NCI-H187 (cell line): Measurements from ENCODE around the gene TRAP1.
"Not testable (repeated sequence)": the region's sequence is repeated elsewhere in the genome, so short reads cannot be mapped to it uniquely, and the experiment has no call there.

Source experiments
- DNase-seq, 2 experiments: peaks; one replicate each; lab custom pipeline; 2025; lab: John Stamatoyannopoulos, UW

The TRAP1 gene

DNA sequence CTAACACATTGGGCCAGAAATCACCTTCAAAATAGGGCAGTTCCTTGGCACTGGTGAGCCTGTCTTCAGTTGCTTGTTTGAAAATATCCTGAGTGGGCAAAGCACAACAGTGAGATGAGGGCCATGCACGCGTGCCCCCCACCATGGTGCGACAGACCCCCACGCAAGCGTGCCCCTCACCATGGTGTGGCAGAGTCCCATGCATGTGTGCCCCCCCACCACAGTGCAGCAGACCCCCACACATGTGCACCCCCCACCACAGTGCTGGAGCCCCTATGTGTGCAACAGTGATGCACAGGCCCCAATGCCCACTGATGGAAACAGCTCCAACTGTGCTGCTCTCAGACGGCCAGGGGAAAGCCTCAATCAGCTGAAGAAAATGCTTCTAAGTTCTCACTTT is 18.8 kb upstream of the TRAP1 start:
- no peak for DNase-seq

DNA sequence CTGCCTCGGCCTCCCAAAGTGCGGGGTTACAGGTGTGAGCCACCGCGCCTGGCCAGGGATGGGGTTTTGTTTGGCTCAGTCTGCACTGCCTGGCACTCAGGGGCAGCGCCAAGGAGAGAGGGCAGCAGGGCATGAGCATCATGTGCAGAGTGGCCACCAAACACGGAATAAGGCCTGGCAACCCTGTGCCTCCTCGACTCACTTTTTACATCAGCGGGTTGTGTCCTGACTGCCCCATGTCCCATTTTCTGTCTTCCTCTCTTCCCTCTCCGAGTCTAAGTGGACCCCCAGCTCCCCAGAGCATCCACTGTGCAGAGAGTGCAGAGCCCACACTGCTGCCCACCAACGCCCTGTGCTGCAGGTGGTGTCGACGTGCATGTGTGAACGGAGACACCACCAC is 18.2 kb upstream of the TRAP1 start:
- DNase-seq, result no peak

DNA sequence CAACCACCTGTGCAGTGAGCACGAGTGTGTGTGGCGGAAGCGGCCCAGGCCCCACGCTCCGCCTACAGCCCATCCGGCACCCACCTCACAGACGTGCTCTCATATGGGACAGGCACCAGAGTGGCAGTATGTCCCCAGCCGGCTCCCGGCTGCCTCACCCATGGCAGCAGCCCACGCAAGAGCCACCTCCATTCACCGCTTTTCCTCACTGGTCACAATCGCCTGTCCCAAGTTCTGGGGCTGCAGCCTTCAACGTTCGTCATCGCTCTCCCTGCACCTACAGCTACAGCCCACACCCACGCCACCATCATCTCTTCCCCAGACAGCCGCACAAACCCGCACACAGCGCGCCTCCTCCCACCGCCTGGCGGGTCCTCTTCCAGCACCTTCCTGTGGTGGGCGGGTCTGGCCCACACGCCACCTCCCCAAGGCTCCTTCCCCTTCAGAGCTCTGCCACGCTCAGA is 17.5 kb upstream of the TRAP1 start:
- no peak for DNase-seq

DNA sequence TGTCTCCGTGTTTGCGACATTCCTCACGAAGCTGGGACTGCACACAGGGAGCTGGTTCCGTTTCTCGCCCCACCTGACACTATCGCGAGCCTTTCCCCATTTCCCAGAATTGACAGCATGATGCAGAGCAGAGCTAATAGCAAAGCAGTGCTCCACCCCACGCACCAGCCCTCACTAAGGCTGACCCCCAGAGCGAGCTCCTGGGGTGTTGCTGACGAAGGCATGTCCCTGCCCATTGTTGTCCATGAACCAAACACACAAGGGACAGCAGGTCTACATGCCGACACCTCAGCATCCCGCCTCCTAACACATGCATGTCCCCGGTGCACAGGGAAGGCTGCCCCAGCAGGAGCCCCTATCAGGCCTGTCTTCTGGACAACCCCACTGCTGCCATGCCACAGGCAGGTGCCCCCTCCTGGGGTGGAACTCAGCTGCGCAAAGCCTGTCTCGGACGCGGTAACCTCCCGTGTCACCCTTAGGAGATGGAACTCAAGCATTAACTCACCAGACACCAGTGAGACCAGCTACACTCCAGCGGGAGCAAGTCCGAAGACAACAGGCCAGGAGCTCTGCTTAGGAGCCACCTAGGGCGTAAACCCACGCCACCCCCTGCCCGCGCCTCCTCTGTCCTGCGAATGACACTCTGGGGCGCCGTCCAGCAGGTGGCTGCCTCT is 16.9 kb upstream of the TRAP1 start:
- DNase-seq, result no peak

DNA sequence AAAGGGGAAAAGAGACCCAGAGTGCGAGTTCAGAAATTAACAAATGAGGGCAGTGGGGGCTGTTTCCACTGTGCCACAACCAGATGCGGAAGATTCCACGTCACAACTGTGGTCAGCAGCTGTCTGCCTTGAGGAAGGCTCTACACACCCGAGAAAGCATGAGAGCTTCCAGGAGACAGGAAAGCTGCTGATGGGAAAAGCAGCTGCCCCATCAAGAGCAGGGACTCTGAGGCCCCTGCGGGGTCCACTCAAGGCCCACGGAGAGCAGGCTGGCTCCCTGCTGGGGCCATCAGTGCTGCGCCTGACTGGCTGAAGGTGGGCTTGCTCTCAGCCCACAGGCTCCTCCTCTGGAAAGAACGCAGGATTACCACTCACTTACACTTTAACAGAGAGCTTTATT is 14.8 kb upstream of the TRAP1 start:
- no peak for DNase-seq

DNA sequence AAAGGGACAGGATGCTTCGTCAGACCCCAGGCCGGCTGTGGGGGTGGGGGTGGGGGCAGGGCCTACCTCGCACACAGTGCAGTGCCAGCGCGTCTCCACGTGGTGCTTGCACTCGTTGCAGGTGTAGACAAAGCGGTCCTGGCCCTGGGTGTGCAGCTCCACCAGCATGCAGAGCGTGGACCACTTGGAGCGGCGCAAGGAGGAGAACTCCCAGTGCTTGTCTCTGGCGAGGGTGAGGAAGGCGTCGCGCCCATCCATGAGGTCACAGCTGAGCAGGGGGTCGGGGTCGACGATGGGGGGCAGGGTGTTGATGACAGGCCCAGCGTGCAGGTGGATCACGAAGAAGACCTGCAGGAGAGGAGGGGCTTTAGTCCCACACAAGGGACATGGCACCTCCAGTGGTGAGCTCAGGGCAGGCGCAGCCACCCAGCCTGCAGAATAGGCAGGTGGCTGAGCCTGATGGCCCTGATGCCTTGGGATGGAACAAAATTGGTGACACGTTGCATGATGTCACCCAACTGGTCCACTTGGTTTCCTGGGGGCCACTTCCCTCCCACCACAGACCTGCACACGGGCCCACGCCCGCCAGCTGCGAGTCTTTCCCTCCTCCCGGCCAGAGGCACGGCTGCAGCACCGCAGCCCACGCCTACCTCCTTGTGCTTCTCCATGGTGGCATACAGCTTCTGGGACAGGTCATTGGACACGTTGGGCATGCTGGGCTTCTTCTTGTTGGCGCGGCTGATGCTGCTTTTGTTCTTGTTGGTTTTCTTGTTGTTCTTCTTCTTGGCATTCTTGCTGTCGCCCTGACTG is 14.0 kb upstream of the TRAP1 start:
- no peak for DNase-seq

DNA sequence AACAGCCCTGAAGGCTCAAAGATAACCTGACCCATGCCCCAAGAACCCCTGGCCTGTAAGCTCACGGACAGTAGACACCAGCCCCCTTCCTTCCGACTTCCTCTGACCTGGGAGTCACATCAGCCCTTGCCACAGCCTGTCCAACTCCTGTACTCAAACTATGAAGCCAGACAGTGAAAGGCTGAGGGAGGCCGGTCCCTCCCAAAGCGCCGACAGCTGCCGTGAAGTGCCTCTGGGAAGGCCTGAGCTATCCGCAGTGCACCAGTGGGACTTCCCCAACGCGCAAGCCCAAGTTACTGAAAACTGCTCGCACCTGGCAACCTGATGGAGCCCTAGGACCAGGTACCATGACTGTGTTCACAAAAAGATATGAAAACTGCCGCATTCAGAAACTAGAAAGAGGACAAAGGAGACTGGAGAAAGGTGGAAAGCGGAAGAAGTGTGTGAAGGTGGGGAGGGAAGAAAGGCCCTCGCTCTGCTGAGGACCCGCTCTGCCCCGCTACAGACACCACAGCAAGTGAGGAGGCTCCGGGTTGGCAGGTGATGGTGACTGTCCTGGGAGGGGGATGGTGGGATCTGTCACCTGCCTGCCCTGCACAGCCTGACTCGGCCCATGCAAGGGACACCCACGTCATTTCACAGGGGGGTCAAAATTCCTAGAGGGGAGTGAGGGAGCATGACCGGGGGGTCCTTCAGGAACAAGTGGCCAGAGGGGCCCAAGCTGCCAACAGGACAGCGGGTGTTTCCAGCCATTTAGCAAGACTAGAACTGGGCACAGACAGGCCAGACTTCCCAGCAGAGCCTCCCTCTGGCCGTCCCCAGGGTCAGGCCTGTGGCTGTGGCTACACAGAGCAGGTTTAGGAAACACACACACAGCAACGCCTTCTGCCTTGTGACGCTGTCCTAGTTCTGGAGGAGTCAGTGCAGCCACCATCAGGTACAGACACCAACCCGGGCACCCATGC is 13.1 kb upstream of the TRAP1 start:
- no peak for DNase-seq

DNA sequence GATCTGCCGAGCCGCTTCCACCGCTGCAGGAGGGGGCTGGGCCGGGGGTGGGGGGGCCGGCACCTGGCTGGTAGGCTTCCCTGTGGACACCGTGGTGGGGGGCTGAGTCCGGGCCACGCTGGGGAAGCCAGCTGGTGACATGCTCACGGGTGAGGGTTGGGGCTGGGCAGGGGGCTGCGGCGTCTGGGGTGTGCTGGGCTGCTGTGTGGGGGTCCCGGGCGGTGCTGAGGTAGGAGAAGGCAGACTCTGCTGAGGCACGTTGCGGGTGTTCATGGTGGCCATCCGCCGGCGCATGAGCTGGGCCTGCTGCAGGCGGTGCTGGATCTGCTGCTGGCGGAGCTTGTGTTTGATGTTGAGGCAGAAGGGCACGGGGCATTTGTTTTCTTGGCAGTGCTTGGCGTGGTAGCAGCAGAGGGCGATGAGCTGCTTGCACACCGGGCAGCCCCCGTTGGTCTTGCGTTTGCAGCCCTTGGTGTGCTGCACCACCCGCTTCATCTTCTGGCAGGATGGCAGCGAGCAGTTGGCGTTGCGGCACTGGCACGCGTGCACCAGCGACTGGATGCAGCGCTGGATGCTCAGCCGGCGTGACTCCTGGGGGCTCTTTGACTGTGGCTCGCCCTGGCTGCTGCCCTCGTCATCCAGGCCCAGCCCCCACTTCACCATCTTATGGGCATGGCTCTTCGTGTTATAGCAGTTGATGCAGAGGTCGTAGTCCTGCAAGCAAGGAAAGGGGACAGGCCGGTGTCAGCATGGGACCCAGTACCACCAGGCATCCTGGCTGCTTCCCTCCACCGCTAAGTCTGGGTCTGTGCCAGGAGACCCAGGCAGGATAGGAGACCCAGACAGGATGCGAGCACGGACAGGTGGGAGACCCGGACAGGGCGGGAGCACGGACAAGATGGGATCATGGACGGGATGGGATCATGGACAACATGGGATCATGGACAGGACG is 12.1 kb upstream of the TRAP1 start:
- no peak for DNase-seq

DNA sequence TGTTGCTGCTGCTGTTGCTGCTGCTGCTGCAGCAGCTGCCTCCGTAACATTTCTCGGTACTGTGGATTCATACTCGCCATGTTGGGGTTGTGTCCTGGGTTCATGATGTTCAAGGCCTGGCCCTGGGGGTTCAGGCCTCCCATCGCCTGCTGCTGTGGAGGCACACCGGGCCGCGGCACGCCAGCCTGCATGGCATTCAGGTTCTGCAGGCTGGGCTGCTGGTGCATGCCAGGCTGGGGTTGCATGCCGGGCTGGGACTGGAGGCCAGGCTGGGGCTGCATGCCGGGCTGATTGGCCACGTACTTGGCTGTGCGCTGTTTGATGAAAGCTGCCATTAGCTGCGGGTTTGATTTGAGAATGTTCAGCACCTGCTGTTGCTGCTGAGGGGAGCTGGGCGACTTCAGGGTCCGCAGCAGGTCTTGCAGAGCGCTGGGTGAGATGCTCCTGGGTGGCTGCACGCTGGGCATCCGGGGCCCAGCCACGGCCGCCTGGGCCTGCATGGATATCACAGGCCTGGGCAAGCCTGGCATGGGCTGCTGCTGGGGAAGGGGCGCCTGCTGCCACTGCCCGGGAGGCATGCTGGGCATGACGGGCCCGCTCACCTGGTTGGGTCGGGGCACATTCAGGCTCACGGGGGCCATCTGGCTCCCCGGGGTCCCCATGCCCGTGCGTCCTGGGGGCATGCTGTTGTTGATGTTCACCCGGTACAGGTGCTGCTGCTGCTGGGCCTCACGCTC is 11.3 kb upstream of the TRAP1 start:
- DNase-seq, result no peak

DNA sequence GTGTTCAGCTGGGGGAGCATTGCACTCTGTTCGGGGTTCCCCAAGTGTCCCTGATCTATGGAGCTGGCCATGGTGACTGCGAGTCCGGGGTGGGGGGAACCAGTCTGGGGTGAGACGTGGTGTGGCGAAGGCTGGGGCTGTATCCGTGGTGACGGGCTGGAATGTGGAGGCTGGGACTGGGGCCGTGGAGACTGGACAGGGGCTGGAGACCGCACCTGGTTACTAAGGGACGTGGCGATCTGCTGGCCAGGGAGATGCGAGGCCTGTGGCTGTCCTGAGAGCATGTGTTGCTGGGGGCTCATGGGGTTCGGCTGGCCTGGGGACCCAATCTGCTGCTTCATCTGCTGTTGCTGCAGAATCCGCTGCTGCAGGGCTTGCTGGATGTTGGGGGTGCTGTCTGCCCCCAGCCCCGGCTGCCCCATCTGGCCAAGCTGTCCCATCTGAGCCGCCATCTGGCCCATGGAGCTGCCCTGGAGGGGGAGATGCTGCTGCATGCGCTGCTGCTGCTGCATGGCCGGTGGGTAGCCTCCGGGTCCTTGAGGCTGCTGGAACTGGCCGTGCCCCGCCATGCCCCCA is 10.6 kb upstream of the TRAP1 start:
- DNase-seq, result no peak

DNA sequence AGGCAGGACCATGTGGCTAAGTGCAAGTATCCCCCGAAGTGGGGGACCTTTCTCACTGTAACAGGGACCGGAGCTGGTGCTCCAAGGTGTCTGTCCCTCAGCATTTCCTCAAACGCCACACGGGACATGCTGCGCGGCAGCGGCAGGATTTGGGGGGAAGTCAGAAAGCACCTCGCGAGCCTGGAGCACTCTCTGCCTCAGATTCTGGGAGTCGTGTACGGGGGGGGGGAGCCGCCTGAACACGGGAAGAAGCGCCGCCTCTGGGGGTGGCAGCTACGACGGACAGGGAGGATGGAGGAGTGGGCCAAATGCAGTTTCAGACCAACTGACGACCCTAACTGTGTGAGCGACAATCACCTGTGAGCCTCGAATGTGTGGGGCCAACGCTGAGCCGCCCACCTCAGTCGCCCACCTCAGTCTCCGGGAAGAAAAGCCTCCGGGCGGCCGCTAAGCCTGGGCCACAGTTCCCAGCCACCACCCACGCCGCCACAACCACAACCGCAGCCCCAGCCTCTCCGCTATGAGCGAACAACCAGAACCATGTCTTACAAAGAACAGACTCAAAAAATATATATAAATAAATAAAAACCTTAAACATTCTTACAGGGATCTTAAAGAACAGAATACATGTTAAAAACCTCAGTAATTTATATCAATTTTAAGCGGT is 8.8 kb upstream of the TRAP1 start:
- DNase-seq, result no peak

DNA sequence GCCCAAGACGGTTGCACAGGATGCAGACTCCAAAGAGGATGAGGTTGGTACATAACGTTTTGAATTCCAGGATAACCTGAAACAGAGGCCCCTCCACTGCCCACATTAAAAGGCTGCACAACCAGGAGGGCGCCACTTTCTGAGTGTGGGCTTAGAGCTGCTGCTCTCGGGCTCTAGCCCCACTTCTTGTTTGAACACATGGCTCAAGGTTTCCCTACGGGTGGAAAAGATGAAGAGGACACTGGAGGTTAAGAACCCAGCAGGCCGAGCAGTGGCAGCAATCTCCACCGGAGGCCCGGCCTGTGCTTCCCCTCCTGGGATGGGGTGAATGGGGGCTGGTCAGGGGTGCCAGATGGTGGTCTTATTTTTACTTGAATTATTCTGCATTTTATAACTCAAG is 8.0 kb upstream of the TRAP1 start:
- no peak for DNase-seq

DNA sequence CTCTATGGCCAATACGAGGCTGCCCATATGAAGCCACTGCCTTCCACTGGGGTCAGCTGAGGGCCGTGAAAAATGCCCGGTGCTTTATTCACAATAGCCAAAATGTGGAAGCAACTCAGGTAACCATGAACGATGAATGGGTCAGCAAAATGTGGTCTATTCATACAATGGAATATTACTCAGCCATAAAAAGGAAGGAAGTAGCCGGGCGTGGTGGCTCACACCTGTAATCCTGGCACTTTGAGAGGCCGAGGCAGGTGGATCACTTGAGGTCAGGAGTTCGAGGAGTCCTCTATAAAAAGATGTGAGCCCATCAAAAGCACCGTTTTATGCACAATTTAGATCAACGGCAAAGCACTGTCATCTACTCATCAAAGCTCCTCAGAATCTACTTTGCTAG is 5.2 kb upstream of the TRAP1 start:
- DNase-seq, result no peak

DNA sequence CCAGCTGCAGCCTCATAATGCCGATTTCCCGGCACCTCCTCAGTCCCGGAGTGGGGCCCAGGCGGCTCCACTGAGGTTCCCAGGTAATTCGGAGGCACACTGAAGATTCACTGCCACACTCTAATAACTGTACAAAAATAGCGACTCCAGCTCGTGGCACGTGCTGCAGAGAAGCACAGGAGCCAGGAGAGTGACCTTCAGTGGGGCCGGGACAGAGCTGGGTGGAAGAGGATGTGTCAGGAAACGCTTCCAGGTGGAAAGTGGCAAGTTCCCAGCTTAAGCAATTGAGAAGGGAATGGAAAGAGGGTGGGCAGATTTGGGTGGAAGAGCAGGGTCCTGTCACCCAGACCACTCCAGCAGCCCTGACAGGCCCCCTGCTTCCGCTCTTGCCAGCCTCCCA is 3.1 kb upstream of the TRAP1 start:
- no peak for DNase-seq

DNA sequence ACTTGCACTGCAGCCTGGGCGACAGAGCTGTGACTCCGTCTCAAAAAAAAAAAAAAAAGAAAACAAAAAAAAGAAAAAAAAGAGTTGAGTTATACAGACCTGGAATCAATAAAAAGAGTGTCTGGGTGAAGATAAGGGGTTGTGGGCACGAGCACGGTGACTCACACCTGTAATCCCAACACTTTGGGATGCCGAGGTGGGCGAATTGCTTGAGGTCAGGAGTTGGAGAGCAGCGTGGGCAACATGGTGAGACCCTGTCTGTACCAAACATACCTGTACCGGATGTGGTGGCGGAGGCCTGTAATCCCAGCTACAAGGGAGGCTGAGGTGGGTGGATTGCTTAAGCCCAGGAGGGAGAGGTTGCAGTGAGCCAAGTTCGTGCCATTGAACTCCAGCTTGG is 1.3 kb upstream of the TRAP1 start:
- no peak for DNase-seq

DNA sequence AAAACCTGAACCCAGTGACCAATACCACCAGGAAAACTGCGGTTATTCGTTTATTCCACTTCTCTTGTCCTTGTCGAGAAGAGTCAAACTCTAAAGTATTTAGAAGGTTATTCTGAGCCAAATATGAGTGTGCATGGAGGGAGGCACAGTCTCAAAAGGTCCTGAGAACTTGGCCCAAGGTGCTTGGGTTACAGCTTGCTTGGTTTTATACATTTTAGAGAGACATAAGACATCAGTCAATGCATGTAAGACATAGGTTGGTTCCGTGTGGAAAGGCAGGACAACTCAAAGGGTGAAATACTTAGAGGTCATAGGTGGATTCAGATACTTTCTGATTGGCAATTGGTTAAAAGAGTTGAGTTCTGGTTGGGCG is 681 bp upstream of the TRAP1 start:
- DNase-seq, result no peak

DNA sequence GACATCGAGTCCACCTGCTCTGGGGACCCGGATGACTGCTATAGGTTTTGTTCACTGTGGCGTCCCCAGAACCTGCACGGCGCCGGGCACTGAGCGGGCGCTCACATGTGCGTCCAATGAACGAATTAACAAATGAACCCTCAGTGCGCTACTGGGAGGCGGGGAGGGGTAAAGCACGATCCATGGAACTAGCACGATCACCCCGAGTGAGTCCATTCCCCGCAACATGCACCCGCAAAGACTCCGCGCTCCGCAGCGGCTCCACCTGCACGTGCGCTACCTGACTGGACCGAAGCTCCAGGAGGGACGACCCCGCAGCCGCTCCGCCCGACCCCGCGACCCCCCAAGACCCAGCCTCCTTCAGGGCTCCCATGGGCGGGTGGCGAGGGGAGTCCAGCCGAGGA is 491 bp downstream of the TRAP1 start:
- no peak for DNase-seq

DNA sequence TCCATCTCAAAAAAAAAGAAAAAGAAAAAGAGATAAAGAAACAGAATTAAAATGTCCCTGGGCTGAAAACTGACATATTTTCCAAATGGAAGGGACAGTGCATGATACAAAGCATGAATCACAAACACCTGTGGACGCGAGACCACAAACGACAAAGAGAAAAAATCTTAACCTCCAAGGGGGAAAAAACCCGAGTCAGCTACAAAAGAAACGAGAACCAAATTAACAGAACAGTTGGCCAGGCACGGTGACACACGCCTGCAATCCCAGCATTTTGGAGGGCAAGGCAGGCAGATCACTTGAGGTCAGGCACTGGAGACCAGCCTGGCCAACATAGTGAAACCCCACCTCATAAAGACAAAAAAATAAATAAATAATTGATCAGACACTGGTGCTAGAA is 1.9 kb downstream of the TRAP1 start:
- no peak for DNase-seq

DNA sequence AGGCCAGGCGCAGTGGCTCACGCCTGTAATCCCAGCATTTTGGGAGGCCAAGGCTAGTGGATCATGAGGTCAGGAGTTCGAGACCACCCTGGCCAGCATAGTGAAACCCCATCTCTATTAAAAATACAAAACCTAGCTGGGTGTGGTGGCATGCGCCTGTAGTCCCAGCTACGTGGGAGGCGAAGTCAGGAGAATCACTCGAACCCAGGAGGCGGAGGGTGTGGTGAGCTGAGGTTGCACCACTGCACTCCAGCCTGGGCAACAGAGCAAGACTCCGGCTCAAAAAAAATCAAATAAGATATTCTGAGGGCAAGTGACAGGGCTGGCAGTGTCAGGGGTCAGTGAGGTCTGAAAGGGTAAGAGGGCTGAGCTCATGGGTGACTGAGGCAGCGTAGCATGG is 2.9 kb downstream of the TRAP1 start:
- DNase-seq, result not testable (repeated sequence)
